ENCODE measurements around the gene PNP.

PNP gene

DNA sequence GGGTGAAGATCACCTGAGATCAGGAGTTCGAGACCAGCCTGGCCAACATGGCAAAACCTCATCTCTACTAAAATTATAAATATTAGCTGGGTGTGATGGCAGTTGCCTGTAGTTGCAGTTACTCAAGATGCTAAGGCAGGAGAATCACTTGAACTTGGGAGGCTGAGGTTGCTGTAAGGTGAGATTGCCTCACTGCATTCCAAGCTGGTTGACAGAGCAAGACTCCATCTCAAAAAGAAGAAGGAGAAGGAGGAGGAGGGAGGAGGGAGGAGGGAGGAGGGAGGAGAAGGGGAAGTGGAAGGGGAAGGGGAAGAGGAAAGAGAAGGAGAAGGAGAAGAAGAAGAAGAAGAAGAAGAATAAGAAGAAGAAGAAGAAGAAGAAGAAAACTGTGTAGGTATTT, 53.1 kb downstream of the PNP start:
- TF ChIP-seq POLR2A (IDR thresholded peaks at IDR 0.05; ENCODE audit: low read depth, low read length), result no peak
- FAIRE-seq, result no peak
- DNase-seq (ENCODE audit: insufficient read length, low spot score), result no peak

DNA sequence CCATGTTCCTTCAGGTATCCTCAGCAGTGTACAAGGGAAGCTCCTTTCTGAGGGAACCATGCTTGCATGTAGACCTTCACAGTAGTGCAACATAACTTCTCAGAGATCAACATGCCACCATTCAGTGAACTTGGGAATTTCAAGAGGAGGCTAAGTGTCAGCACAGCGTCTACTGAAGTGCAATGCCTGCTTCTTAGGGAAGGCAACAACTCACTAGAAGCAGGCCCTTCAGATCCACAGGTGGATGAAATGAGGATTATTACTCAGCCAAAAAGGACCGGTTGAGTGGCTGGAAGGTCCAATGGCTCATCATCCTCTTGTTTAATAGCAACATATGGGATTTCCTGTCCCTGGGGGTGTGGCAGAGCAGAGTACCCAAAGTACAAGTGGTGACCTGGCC, 54.8 kb downstream of the PNP start:
- no peak for FAIRE-seq

More for the DNA sequence above, 54.8 kb downstream of the PNP start:
- TF ChIP-seq POLR2A (IDR thresholded peaks at IDR 0.05; ENCODE audit: low read depth, low read length), result no peak
- no peak for DNase-seq (ENCODE audit: insufficient read length, low spot score)

Data from H54 (cell line).